ENCODE results near the gene FKBP5.

- TF ChIP-seq RAD21 (conservative IDR thresholded peaks at IDR 0.05), result no peak
- TF ChIP-seq CTCF (IDR thresholded peaks at IDR 0.05; ENCODE audit: poor library complexity, severe bottlenecking), result no peak
- TF ChIP-seq EZH2 (IDR thresholded peaks at IDR 0.05; ENCODE audit: borderline replicate concordance, insufficient read depth, low read length, poor library complexity, severe bottlenecking), result no peak
Observed at GRCh38 chr6:35690484-35690883, 1.8 kb upstream of the FKBP5 start.

Measured in neural cell (in vitro differentiated cells).